ENCODE data around the gene PPP1R36.
"Not testable (repeated sequence)": the region's sequence is repeated elsewhere in the genome, so short reads cannot be mapped to it uniquely, and the experiment has no call there.

DNA sequence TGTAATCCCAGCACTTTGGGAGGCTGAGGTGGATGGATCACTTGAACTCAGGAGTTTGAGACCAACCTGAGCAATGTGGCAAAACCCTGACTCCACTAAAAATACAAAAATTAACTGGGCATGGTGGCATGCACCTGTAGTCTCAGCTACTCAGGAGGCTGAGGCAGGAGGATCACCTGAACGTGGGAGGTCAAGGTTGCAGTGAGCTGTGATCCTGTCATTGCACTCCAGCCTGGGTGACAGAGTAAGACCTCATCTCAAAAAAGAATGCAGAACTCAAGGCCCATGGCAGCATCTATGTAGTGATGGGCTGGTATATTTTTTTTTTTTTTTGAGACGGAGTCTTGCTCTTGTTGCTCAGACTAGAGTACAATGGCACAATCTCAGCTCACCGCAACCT, 81.5 kb downstream of the PPP1R36 start:
- not testable (repeated sequence) for TF ChIP-seq CTCF (IDR thresholded peaks at IDR 0.05; ENCODE audit: control extremely low read depth in 1 of 3, insufficient read depth in 1 of 3, low read depth in 1 of 3, low read length in 3 of 3); EGR1 (IDR thresholded peaks at IDR 0.05; ENCODE audit: borderline replicate concordance, low read depth, low read length); USF2 (IDR thresholded peaks at IDR 0.05; ENCODE audit: low read length); YY1 (IDR thresholded peaks at IDR 0.05; ENCODE audit: low read depth, low read length); EP300 (IDR thresholded peaks at IDR 0.05; ENCODE audit: borderline replicate concordance in 1 of 2, low read depth in 2 of 2, low read length in 2 of 2)
- TF ChIP-seq, protein P1, sequence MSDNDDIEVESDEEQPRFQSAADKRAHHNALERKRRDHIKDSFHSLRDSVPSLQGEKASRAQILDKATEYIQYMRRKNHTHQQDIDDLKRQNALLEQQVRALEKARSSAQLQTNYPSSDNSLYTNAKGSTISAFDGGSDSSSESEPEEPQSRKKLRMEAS (IDR thresholded peaks at IDR 0.05): not testable (repeated sequence)
